WTC11 (cell line): ENCODE measurements around the gene GALNT18. TPM values are rescaled to one million over a fixed set of nuclear protein-coding genes. Genes with fewer than 3 reads are reported as not detected.

ENCODE experiments used
- ATAC-seq: fragments of 200-7000 bp; cut with Tn5 transposase; 2 replicates; pipeline ENCODE4 v1.10.0; 2021; ENCODE audit warnings: mild to moderate bottlenecking, moderate library complexity
- CTCF ChIA-PET: fragments of 300-600 bp; sonication (Branson Sonifier 250); formaldehyde crosslinking; loops from one replicate; lab custom pipeline; 2021; ENCODE audit warnings: antibody characterized with exemption; lab: Charles Lee
- POLR2A ChIA-PET: fragments of 350-600 bp; sonication (Branson Sonifier 250); formaldehyde crosslinking; loops from one replicate; lab custom pipeline; 2021; ENCODE audit warnings: antibody characterized with exemption; lab: Charles Lee
- DNase-seq: peaks from one replicate; pipeline ENCODE4 v3.0.0; 2021; ENCODE audit warnings: low spot score
- H3K27ac Mint-ChIP-seq: 2 replicates; pipeline ENCODE4 v1.8.0; 2021; ENCODE audit warnings: mixed read lengths
- H3K27me3 Mint-ChIP-seq: 2 replicates; pipeline ENCODE4 v1.8.0; 2021; ENCODE audit warnings: low read depth, mild to moderate bottlenecking, moderate library complexity, mixed read lengths
- H3K36me3 Mint-ChIP-seq: 2 replicates; pipeline ENCODE4 v1.8.0; 2021; ENCODE audit warnings: mixed read lengths
- H3K4me1 Mint-ChIP-seq: 2 replicates; pipeline ENCODE4 v1.8.0; 2022; ENCODE audit warnings: mixed read lengths
- H3K4me3 Mint-ChIP-seq: 2 replicates; pipeline ENCODE4 v1.8.0; 2021; ENCODE audit warnings: mild to moderate bottlenecking, moderate library complexity, mixed read lengths
- H3K9me3 Mint-ChIP-seq: 2 replicates; pipeline ENCODE4 v1.8.0; 2021; ENCODE audit warnings: mixed read lengths
- ATF6 ChIP-seq: sonication (generic); formaldehyde crosslinking; IDR thresholded peaks from 2 replicates; pipeline ENCODE4 v1.8.1; 2023; ENCODE audit warnings: mild to moderate bottlenecking, missing genetic modification reagents
- CREM ChIP-seq: sonication (generic); formaldehyde crosslinking; IDR thresholded peaks from 2 replicates; pipeline ENCODE4 v1.8.1; 2022; ENCODE audit warnings: mild to moderate bottlenecking, missing genetic modification reagents, moderate library complexity
- ESRRA ChIP-seq: sonication (generic); formaldehyde crosslinking; IDR thresholded peaks from 2 replicates; pipeline ENCODE4 v1.8.1; 2022; ENCODE audit warnings: mild to moderate bottlenecking, missing genetic modification reagents, borderline replicate concordance
- ETV6 ChIP-seq: sonication (generic); formaldehyde crosslinking; IDR thresholded peaks from 2 replicates; pipeline ENCODE4 v1.8.1; 2022; ENCODE audit warnings: mild to moderate bottlenecking, missing genetic modification reagents
- FOXJ3 ChIP-seq: sonication (generic); formaldehyde crosslinking; IDR thresholded peaks from 2 replicates; pipeline ENCODE4 v1.9.0; 2021; ENCODE audit warnings: missing genetic modification reagents, mild to moderate bottlenecking, borderline replicate concordance
- FOXP1 ChIP-seq: sonication (generic); formaldehyde crosslinking; IDR thresholded peaks from 2 replicates; pipeline ENCODE4 v1.8.0; 2022; ENCODE audit warnings: missing genetic modification reagents, mild to moderate bottlenecking, moderate library complexity, borderline replicate concordance
- IRF2 ChIP-seq: sonication (generic); formaldehyde crosslinking; IDR thresholded peaks from 2 replicates; pipeline ENCODE4 v1.8.0; 2022; ENCODE audit warnings: low read depth, missing genetic modification reagents, borderline replicate concordance
- JUN ChIP-seq: sonication (generic); formaldehyde crosslinking; IDR thresholded peaks from 2 replicates; pipeline ENCODE4 v1.8.0; 2023; ENCODE audit warnings: mild to moderate bottlenecking, missing genetic modification reagents
- KAT7 ChIP-seq: sonication (generic); formaldehyde crosslinking; IDR thresholded peaks from 2 replicates; pipeline ENCODE4 v1.8.1; 2023; ENCODE audit warnings: missing genetic modification reagents, mild to moderate bottlenecking, borderline replicate concordance
- OVOL2 ChIP-seq: fragments of 250-450 bp; sonication (Bioruptor Pico); IDR thresholded peaks from 2 replicates; pipeline ENCODE4 v1.9.0; 2021; ENCODE audit warnings: mild to moderate bottlenecking, borderline replicate concordance
- RORB ChIP-seq: fragments of 250-450 bp; sonication (Bioruptor Pico); IDR thresholded peaks from 2 replicates; pipeline ENCODE4 v1.9.0; 2021; ENCODE audit warnings: mild to moderate bottlenecking
- SP1 ChIP-seq: sonication (generic); formaldehyde crosslinking; conservative IDR thresholded peaks from 2 replicates; pipeline ENCODE4 v1.8.1; 2022; ENCODE audit warnings: missing genetic modification reagents
- TEAD1 ChIP-seq: sonication (generic); formaldehyde crosslinking; IDR thresholded peaks from 2 replicates; pipeline ENCODE4 v1.8.0; 2022; ENCODE audit warnings: mild to moderate bottlenecking, missing genetic modification reagents
- USF2 ChIP-seq: sonication (generic); formaldehyde crosslinking; IDR thresholded peaks from 2 replicates; pipeline ENCODE4 v1.8.1; 2023; ENCODE audit warnings: mild to moderate bottlenecking, missing genetic modification reagents, moderate library complexity
- ZNF121 ChIP-seq: sonication (generic); formaldehyde crosslinking; IDR thresholded peaks from 2 replicates; pipeline ENCODE4 v1.8.0; 2023; ENCODE audit warnings: missing genetic modification reagents
- ZNF138 ChIP-seq: sonication (generic); formaldehyde crosslinking; conservative IDR thresholded peaks from 2 replicates; pipeline ENCODE4 v1.8.1; 2022; ENCODE audit warnings: mild to moderate bottlenecking, moderate library complexity, missing genetic modification reagents
- ZNF281 ChIP-seq: sonication (generic); formaldehyde crosslinking; IDR thresholded peaks from 2 replicates; pipeline ENCODE4 v1.8.0; 2023; ENCODE audit warnings: mild to moderate bottlenecking, missing genetic modification reagents
- ZNF416 ChIP-seq: fragments of 250-450 bp; sonication (Bioruptor Pico); IDR thresholded peaks from 2 replicates; pipeline ENCODE4 v1.9.0; 2021; ENCODE audit warnings: mild to moderate bottlenecking, inconsistent platforms
- total RNA-seq: library from RNA; stranded (reverse); gene quantifications from 3 replicates; pipeline ENCODE4 v1.2.3, GENCODE V29; 2021
- TF ChIP-seq, protein P1 (sequence below): sonication (generic); formaldehyde crosslinking; conservative IDR thresholded peaks from 2 replicates; pipeline ENCODE4 v1.8.1; 2023; ENCODE audit warnings: mild to moderate bottlenecking, low read depth, missing genetic modification reagents, moderate library complexity
- TF ChIP-seq, protein P2 (sequence below): sonication (generic); formaldehyde crosslinking; IDR thresholded peaks from 2 replicates; pipeline ENCODE4 v1.8.0; 2022; ENCODE audit warnings: mild to moderate bottlenecking, missing genetic modification reagents

GALNT18 gene
- total RNA-seq, 1 experiment from 2014 or later = 5.0 TPM

DNA sequence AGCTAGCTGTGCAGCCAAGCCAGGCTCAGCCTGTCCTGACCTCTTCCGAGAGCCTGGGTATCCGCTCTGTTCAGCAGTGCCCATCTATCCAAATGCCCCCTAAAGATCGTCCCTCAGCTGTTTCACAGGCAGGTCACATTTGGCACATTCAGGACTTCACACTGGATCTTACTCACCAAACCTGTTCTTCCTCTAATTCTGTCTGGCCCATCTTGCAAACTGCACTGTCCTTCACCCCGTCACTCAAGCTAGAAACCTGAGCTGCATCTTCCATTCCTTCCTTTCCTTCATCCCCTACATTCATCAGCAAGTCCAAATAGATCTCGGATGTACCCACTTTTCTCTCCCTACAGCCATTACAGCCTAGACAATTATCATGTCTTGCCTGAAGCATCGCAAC lies 208.0 kb downstream of the GALNT18 start:
- Mint-ChIP-seq H3K27me3 (no peaks in the 10 kb centered on the region), H3K4me3 (no peak overlapping the region), H3K9me3 (peaks cover 4% of the 10 kb centered on the region; the same call in 1 of the 2 replicates), H3K27ac (no peak overlapping the region), H3K36me3 (no peaks in the 10 kb centered on the region), H3K4me1 (peaks cover 31% of the 10 kb centered on the region)
- no peak for DNase-seq
- no peak for TF ChIP-seq FOXP1 (CRISPR knock-in tag)
- no peak for TF ChIP-seq KAT7 (CRISPR knock-in tag)
- no peak for TF ChIP-seq TEAD1 (CRISPR knock-in tag)
- TF ChIP-seq ESRRA (CRISPR knock-in tag) = no peak
- TF ChIP-seq RORB (CRISPR knock-in tag) = no peak
- TF ChIP-seq, protein P1, sequence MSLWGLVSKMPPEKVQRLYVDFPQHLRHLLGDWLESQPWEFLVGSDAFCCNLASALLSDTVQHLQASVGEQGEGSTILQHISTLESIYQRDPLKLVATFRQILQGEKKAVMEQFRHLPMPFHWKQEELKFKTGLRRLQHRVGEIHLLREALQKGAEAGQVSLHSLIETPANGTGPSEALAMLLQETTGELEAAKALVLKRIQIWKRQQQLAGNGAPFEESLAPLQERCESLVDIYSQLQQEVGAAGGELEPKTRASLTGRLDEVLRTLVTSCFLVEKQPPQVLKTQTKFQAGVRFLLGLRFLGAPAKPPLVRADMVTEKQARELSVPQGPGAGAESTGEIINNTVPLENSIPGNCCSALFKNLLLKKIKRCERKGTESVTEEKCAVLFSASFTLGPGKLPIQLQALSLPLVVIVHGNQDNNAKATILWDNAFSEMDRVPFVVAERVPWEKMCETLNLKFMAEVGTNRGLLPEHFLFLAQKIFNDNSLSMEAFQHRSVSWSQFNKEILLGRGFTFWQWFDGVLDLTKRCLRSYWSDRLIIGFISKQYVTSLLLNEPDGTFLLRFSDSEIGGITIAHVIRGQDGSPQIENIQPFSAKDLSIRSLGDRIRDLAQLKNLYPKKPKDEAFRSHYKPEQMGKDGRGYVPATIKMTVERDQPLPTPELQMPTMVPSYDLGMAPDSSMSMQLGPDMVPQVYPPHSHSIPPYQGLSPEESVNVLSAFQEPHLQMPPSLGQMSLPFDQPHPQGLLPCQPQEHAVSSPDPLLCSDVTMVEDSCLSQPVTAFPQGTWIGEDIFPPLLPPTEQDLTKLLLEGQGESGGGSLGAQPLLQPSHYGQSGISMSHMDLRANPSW (CRISPR knock-in tag) = no peak
- no peak for TF ChIP-seq ZNF416 (CRISPR knock-in tag)
- TF ChIP-seq FOXJ3 (CRISPR knock-in tag) = no peak
- TF ChIP-seq JUN (CRISPR knock-in tag) = no peak
- no peak for TF ChIP-seq CREM (CRISPR knock-in tag)
- no peak for TF ChIP-seq ZNF121 (CRISPR knock-in tag)
- no peak for TF ChIP-seq ATF6
- no peak for TF ChIP-seq ZNF281 (CRISPR knock-in tag)
- TF ChIP-seq SP1 = no peak
- TF ChIP-seq OVOL2 = no peak
- TF ChIP-seq IRF2 = no peak
- TF ChIP-seq, protein P2, sequence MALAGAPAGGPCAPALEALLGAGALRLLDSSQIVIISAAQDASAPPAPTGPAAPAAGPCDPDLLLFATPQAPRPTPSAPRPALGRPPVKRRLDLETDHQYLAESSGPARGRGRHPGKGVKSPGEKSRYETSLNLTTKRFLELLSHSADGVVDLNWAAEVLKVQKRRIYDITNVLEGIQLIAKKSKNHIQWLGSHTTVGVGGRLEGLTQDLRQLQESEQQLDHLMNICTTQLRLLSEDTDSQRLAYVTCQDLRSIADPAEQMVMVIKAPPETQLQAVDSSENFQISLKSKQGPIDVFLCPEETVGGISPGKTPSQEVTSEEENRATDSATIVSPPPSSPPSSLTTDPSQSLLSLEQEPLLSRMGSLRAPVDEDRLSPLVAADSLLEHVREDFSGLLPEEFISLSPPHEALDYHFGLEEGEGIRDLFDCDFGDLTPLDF (CRISPR knock-in tag) = no peak
- TF ChIP-seq ZNF138 (CRISPR knock-in tag) = no peak
- no peak for TF ChIP-seq USF2 (CRISPR knock-in tag)
- TF ChIP-seq ETV6 (CRISPR knock-in tag) = no peak
- ATAC-seq = no peak
- POLR2A ChIA-PET = no interaction called here
- CTCF ChIA-PET = no interaction called here
